Measurements from ENCODE around the gene CPNE2.

Gene CPNE2

GRCh38 chr16:57147381-57148221, 55.2 kb downstream of the CPNE2 start:
- DNase-seq: no peak

DNA sequence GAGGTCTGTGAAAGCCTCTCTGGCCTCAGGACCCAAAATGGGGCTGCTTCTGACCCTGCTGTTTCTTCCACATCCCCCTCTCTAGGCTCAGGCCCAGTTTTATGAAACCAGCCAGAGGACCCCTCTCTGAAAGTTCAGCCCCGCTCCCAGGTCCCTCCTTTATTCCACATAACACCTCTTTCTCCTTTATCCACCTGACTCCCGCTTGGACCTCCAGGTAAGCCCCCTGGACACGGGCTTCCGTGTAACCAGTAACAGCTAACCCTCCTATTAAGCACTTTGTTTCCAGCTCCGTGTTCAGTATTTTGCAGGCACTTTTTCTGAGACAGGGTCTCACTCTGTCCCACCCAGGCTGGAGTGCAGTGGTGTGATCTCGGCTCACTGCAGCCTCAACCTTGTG, 56.1 kb downstream of the CPNE2 start:
- DNase-seq: no peak

DNA sequence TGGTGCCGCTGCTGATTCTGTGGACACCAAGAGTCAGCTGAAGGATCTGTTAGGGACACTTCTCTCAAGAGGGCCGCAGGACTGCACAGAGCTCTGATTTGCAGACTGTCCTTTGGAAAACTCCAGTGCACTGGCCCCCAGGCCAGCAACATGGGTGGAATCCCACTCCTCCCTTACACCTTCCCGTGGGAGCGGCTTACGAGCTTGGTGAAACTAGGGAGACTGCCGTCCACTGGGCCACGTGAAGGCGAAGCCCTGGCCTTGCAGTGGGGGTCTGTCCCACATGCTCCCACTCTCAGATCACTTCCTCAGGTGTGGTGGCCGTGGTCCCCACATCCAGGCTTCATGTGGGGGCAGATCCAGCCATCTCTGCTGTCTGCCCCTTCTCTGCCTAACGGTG, 57.0 kb downstream of the CPNE2 start:
- no peak for DNase-seq

DNA sequence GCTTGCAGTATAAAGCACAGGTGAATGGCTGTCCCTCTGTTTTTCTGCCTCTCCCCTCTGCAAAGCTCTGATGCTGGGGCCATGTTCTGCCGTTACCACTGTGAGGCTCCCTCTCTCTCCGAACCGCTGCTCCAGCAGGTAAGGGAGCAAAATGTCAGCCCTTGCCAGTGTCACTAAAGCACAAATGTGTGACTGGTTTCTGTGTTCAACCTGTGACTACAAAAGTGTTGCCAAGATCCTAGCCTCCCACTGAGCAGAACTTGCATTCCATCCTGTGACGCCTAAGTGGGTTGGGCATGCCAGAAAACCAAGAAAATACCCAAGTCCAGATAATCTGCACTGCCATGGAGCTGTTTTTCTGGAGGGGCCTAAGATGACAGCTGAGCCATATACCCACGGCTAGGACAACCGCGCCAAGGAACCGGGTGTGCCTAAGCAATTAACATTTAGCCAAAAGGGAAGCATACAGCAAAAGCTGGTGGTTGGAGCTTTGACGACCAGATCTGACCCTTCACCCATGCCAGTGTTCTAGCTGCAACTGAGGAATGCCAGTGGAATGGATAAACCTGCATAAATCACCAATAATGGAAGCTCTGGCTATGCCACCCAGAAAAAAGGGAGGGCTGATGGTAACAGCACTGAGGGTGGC, 58.4 kb downstream of the CPNE2 start:
- DNase-seq: no peak

DNA sequence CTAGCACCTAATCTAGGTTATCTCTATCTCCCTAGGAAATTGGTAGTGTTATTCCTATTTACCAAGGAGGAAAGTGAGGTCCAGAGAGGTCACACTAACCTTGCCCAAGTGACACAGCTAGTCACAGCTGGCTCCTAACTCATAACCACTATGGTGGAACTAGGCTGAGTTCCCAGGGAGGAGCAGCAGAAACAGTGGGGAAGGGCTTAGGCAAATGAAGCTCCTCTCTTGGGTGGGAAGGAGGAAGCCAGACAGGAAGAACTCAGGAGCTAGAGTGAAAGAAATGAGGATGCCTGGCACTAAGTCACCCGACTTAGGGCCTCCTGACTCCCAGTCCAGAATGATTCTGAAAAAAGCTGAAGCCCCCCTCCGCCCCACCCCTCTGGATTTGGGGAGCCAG, 59.0 kb downstream of the CPNE2 start:
- DNase-seq: no peak

DNA sequence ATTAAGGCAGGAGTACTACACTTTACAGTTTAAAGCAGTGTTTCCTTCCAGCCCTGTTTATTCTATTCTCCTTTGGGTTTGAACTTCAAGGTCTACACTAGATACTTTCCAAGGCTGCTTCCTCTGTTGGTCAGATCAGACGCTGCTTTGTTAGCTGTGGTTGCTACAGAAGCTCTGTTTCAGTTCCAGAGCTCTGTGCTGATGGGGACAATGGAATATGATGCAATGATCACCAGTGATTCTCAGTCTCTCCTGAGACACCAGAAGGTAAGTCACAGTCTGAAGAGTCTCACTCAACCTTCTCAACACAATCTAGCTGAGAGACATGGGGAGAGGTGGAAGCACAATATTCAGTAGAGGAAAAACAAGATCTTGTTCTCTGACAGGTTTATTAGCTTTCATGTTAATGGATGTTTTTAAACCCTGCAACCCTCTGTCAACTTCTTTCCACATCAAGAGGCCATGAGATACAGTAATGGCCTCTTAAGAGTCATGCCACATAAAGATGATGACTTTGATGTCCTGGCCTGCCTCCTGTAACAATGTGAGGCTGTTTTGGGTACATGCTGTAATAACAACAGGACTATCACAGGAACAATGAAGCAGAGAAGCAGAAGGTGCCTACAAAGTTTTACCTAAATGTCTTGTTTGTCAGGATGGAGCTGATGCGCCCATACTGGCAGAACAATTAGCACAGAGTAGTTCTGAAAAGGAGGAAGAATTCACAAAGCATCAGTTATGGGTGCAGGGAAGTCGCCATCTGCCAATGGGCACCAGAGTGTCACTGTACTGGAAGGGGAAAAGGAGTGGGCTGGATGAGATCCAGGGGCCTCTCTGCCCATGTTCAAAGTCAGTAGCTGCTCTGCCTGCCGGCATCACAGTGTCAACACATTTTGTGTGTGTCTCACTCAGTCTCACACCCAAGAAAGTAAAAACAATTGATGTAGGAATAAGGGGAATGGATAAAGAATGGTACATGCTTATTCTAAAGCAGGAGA, 60.0 kb downstream of the CPNE2 start:
- no peak for DNase-seq

GRCh38 chr16:57153841-57154240, 61.5 kb downstream of the CPNE2 start:
- no peak for DNase-seq

- no peak for DNase-seq
Measured at GRCh38 chr16:57155702-57156350, 63.4 kb downstream of the CPNE2 start.

- DNase-seq: no peak
Measured at GRCh38 chr16:57156351-57156703, 63.9 kb downstream of the CPNE2 start.

- no peak for DNase-seq
Measured at GRCh38 chr16:57157533-57157932, 65.2 kb downstream of the CPNE2 start.

GRCh38 chr16:57159447-57159846, 67.1 kb downstream of the CPNE2 start:
- no peak for DNase-seq

- DNase-seq: no peak
Measured at GRCh38 chr16:57163842-57164241, 71.5 kb downstream of the CPNE2 start.

DNA sequence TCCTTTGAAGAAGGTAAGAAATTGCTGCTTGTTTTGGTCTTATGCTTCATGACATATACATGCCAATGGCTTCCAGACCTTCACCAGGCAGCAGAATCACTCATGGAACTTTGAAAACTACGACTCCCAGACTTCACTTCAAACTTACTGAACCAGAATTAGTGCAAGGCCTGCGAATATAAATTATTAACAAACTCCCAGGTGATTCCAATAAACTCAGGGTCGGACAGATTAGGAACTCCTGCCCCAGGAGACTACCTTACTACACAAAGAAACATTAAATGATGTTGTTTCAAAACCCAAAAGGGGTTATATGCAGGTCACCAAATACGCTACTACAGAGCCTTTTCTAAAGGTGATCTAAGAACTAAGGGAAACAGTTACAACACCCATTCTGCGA, 73.1 kb downstream of the CPNE2 start:
- DNase-seq: no peak

DNA sequence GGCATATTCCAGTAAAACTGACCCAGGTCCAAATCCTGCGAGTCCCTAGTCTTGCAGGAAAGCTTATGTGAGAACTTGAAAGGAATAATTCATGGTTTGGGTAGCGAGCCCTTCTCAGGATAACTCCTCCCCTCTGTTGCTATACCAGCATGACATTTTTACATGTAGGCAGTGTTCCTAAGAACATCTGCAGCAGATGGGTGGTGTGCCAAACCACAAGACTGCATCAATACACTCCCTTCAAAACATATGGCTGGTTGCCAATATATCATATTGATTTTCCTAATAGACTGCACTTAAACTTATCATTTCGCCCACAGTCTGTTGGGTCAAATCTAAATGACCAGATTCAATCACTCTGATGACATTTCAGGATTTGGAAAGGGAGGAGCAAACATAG, 73.6 kb downstream of the CPNE2 start:
- no peak for DNase-seq

DNA sequence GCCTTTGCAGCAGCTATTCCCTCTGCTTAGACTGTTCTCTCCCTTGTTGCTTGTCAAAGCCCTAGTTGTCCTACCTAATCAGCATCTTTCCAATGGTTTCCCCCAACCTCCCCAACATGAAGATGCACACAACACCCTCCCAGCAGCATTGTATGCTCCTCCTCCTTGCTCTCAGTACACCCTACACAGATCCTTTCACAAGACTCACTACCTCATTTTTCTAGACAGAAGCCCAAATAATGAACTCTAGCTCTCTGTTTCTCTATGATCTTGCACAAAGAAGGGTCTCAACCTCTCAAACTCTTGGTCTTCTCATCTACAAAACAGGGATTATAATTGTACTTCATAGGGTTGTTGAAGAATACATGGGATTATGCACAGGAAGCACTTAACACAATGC, 74.1 kb downstream of the CPNE2 start:
- no peak for DNase-seq

GRCh38 chr16:57166951-57167350, 74.6 kb downstream of the CPNE2 start:
- peak; percentile 38 for DNase-seq

- peak; percentile 56 for DNase-seq
Measured at GRCh38 chr16:57167538-57167937, 75.2 kb downstream of the CPNE2 start.

DNA sequence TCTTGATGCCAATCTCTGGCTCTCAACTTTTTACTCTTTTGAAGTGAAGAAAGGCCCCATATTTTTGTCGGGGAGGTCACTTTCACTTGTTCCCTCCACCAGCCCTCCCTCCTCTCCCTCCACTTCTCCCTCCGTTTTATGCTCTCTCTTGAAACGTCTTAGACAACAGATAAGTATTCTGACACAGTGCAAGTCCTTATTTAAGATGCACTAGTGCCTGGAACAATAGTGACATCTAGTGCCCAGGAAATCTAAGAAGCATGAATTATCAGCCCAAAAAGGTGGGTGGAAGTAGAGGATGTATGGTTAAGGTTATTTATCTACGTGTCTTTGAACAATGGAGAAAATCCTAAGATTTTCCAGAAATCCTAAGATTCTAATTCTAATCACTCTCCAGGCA, 75.6 kb downstream of the CPNE2 start:
- peak; percentile 45 for DNase-seq

- no peak for DNase-seq
Measured at GRCh38 chr16:57169327-57169726, 76.9 kb downstream of the CPNE2 start.

DNA sequence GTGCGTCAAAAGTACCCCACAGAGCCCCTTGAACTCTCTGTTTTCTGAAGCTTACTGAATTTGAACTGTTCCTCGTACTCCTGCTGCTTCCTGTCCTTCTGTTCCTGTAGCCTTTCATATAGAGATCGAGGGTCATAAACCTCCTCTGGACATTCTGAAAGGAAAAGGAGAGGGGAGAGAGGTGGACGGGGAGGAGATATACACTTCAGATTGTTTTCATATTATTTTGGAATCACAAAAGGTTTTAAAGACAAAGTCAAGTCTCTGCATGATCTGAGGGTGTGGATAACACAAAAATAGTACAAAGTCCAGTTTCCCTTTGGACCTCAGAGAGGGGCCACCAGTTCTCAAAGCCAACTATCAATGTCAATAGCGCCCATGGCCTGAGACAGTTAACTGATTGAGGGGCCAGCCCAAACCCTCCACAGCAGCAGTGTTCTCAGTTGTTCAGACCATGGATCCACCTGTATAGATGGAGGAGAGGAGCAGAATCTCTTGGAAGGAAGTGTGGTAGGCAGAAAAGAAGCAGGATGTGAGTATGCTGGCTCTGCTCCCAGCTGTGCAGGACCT, 80.4 kb downstream of the CPNE2 start:
- DNase-seq: no peak

DNA sequence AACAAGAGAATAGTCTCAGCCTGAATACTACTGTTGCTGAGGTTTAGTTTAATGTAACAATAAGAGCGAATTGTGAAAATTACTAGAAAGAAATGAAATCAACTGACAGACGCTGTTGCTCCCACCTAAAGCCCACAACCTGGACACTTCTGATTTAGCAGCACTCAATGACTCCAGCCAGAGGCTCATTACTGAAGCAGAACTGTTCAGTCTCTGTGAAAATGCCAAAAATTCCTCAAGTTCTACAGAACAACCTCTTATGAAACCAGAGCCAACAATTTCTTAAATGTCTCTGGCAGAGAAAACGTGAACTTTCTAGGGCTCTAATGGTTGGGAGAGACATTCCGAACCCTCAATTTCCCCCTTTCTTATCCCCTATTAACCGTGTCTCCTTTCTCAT, 83.5 kb downstream of the CPNE2 start:
- DNase-seq: peak; percentile 30

DNA sequence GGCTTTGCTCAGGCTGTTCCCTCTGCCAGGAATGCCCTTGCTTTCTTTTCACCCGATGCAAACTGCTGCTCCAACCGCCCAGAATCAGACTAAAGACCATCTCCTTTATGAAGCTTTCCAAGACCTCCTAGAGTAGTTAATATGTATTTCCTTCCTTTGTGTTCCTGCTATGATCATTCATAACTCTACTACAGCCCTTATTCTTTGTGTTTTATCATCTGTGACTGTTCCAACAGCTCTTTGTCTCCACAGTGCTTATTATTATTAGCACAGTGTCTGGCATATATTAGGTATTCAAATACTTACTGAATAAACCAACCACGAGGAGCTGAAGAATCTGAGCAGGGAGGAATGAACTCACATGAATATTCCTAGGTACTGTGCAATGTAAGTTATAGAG, 85.8 kb downstream of the CPNE2 start:
- DNase-seq: peak; percentile 74

DNA sequence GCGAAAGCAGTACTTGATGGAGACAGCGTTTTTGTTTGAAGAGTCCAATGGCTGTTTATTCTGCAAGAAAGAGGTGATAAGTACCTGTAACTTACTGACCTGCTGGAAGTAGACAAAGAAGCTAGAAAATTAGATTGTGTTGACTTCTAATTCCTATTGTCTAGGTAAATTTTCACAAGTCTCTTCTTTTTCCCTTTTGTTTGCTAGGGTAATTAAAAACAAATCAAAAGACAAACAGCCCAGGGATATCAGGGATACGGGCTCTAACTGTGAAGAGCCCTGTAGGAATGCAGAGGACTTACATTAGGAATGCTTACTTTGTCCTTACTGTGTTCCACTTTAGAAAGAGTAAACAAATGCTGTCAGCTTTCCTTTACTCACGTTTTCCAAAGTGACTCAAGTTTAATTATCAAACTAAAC, 86.4 kb downstream of the CPNE2 start:
- DNase-seq: no peak
